Epithelial cell of proximal tubule (primary cell): ENCODE measurements around the gene KCTD17. TPM values are rescaled to one million over a fixed set of nuclear protein-coding genes. Genes with fewer than 3 reads are reported as not detected.

Source experiments
- DNase-seq: peaks from one replicate; pipeline ENCODE4 v3.0.0-alpha.2; 2011; ENCODE audit warnings: low read depth
- H3K4me3 ChIP-seq: 2 replicates; pipeline ENCODE4 v1.5.1; 2011; ENCODE audit warnings: low read depth, mild to moderate bottlenecking, low read length
- CTCF ChIP-seq: conservative IDR thresholded peaks from 2 replicates; pipeline ENCODE4 v1.5.1; 2012; ENCODE audit warnings: low read depth, mild to moderate bottlenecking, low read length
- total RNA-seq: library from RNA; depleted of rRNA; stranded (reverse); fragments of >200 nt; gene quantifications from 2 replicates; pipeline ENCODE4 v1.2.3, GENCODE V29; 2015

The KCTD17 gene
- total RNA-seq, 1 donor from 2014 or later, result 35.9 TPM

GRCh38 chr22:37057796-37058510 lies 6.4 kb downstream of the KCTD17 start:
- no peak for TF ChIP-seq CTCF
- H3K4me3 ChIP-seq, result no peak overlapping the region
- no peak for DNase-seq

- no peak overlapping the region for H3K4me3 ChIP-seq
- TF ChIP-seq CTCF, result no peak
- no peak for DNase-seq
These were observed 7.6 kb downstream of the KCTD17 start for GRCh38 chr22:37058917-37059701.

- TF ChIP-seq CTCF, result no peak
These were observed 8.4 kb downstream of the KCTD17 start for GRCh38 chr22:37059876-37060449.

GRCh38 chr22:37060801-37061610 lies 9.5 kb downstream of the KCTD17 start:
- TF ChIP-seq CTCF, result no peak
- no peak overlapping the region for H3K4me3 ChIP-seq
- no peak for DNase-seq

More at GRCh38 chr22:37059876-37060449, 8.4 kb downstream of the KCTD17 start:
- no peak for DNase-seq
- H3K4me3 ChIP-seq, result no peak overlapping the region

GRCh38 chr22:37061611-37062375 lies 10.3 kb downstream of the KCTD17 start:
- DNase-seq, result no peak
- H3K4me3 ChIP-seq, result no peak overlapping the region
- TF ChIP-seq CTCF, result no peak

GRCh38 chr22:37062376-37062675 lies 10.8 kb downstream of the KCTD17 start:
- no peak for DNase-seq
- no peak for TF ChIP-seq CTCF
- H3K4me3 ChIP-seq, result no peak overlapping the region
